ENCODE results near the gene CUL1. TPM values are rescaled to one million over a fixed set of nuclear protein-coding genes. Genes with fewer than 3 reads are reported as not detected.

The CUL1 gene
- polyA plus RNA-seq, 3 donors: 53.4 to 59.4 (median 59.0) TPM

DNA sequence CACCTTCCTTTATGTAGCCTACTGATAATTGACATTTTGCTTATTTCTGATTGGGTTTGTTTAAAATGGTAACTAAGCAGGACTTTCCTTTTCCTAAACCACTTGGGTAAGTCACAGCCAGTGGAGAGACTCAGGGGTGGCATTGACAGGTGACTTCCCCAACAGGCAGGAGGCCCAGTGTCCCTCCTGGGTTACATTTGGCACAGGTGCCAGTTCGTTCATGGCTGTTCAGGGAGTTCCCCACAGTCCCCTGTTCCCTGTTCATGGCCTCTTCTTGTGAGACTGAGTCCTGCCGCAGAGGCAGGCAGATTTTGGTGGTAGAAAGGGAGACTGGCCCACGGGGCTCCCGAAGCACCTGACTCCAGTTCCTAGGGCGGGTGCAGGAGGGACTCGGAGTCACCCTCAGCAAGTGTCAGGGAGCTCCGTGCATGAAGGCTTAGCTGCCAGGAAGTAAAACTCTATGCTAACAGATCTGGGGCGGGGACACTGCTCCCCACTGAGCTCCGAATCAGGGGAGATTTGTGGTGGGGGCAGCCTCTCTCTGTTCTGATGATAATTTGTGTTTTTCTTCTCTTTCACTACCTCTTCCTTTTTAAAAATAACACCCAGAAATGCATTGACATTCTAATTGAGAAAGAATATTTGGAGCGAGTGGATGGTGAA is 101.3 kb downstream of the CUL1 start:
- no peak for DNase-seq

DNA sequence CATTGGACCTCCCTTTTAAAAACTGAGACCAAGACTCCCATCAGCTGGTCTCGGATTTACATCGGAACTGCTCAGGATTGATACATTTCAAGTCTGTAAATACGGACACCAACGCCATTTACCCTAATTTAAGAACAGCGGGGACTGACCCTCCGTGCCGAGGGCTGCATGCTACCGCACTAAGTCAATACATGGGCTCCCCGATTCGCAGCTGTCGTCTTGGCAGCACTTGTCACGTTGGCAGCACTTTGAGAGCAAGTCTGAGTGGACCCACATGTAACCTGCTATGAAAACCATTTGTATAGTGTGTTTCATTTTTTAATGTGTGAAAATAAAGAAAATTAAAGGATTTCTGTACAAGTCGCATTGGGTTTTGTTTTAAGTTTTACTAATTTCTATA is 102.0 kb downstream of the CUL1 start:
- no peak for DNase-seq

DNA sequence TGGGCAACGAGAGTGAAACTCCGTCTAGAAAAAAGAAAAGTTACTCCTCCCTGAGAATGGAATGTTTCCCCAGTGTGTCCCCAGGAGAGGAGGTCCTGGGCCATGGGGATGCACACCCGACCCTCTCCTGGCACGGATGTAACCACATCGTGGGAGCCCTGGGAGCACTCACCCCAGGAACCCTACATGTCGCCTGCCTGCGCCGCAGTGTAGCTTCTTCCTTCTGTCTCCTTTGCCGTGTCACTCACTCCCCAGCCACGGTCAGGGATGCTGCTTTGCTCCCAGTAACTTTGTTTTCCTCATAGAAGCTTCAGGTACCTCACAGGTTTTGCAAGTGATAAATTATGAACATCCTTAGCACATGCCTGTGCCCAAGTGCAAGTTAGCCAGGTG is 103.4 kb downstream of the CUL1 start:
- no peak for DNase-seq

DNA sequence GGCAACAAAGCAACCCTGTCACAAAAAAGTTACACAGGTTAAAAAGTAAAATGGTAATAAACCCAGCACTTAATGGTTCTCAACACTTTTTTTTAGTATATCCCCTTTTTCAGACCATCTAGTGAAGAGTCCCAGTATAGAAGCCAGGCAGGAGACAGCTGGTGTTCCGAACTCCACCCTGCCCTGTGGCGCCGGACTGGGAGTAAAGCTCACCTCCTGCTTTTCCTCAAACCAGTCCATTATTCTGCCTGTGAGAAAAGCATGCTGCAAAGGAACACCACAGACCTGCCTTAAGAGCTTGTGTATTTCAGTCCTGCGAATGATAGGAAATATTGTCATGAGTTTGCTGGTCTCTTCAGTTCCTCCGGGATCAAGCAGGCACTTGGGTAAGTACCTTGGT is 104.4 kb downstream of the CUL1 start:
- no peak for DNase-seq

DNA sequence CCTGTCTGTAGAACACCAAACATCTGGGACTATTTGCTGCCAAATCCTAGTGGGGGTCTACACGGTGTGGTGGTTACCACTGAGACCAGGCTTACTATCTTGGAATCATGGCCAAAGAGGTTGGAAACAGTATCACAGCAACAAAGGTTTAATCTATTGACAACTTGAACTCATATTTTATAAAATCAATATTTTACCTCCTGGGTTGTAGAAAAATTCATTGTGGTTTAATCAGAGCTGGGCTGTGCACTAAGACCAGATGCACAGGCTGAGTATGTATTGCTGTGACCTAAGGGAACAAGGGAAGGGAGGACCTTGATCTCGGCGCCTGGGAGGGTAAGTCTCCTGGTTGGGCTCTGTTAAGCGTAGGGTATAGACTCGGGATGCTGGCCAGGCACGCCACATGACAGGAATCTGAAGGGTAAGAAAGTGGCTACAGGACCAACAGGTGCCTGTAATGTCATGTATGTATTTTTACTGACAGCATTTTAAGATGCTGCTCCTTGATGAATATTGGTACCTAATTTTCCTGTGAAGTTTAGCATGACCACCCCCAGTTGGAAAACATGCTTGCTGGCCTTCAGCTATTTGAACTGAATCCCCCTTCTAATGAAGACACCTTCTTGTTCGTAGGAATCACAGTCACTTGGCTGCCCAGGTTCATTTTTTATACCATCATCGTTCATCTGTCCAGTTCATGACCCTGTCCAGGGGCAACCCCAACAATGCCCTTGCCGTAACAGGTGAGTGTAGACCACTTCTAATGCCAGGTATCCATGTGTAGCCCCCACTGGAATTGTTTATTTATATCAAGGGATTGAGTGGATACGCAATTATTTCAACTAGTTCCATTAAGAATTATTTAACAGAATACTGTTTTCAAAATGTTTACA is 105.9 kb downstream of the CUL1 start:
- no peak for DNase-seq

DNA sequence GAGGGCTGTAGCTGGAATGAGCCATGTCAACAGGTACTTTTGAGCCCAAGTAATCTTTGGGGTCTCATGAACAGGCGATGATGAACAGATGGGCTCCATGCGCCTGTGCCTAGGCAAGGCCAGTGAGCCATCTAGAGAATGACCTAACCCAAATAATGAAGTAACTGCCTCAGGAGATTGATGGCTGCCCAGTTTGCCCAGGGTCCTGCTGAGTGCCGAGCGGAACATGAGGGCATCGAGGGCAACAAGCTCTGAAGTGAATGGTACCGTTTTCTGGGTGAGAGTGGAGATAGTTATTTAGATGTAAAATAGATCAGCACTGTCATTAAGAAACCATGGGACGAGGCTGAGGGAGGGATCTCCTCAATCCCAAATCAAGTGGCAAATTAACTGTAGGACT is 107.5 kb downstream of the CUL1 start:
- DNase-seq: no peak

DNA sequence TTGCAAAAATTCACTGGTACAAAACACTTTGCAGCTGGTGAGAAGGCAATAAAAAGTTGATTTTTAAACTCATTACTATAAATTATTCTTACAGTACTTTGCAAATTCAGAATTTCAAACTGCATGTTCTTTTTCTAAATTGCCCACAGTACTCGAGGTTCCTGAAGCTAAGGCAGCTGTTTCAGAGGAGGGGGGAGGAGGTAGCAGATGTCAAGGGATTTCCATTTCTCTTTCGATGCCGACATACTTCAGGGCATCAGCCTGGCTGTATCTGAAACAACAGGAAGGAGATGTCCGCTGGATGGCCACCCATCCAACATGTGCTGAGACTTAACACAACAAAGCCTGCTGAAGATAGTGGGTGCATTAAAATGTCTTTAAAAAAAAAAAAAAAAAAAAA is 108.7 kb downstream of the CUL1 start:
- no peak for DNase-seq

DNA sequence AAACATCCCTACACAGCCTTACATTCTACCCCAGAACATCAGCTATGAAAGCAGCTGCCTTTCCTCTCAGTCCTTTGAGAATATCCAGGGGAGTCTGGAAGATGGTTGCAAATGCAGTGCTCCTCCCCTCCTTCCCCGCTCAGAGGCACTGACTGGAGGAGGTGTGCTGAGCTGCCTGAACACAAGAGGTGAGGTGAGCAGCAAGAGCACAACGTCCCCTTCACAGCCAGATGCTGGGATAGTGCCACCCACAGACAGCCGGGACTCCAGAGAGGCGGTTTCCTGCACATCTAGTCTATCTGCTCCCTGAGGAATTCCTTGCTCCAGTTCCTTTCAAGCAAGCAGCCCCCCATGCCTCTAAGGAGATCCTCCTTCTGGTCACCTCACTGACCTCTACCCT is 111.2 kb downstream of the CUL1 start:
- no peak for DNase-seq

DNA sequence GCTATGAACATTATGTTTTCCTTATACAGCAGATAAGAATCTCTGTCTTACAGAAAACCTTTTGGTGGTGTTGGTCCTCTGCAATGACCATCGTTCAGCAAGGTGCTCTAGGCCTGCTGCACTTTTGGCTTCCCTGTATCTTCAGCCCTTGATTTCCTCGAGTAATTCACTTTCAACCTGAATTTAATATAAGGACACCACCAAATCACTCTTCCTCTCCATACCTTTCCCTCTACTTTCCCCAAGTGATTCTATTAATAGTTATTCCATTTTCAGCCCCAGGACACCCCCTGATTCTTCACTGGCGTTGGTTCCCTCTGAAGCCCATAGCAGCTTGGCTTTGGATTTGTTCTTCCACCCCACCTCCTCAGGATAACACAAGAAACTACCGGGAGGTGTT is 113.2 kb downstream of the CUL1 start:
- DNase-seq: no peak

DNA sequence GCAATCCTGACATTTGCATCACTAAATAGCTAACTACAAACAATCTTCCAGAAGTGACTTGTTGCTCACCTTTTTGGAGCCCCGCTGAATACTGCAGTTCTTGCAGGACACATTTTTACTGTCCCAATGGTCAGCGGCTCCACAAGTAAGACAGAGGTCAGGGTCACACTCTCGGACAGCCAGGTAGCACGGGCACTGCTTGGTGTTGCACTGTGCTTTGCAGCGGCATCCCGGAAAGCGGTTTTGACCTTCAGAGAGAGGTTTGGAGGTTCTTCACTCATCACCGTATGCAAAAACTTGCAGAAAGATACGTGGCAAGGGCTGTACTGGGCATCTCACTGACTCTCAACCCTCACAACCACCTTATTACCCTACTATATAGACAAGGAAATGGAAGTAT is 115.2 kb downstream of the CUL1 start:
- no peak for DNase-seq

DNA sequence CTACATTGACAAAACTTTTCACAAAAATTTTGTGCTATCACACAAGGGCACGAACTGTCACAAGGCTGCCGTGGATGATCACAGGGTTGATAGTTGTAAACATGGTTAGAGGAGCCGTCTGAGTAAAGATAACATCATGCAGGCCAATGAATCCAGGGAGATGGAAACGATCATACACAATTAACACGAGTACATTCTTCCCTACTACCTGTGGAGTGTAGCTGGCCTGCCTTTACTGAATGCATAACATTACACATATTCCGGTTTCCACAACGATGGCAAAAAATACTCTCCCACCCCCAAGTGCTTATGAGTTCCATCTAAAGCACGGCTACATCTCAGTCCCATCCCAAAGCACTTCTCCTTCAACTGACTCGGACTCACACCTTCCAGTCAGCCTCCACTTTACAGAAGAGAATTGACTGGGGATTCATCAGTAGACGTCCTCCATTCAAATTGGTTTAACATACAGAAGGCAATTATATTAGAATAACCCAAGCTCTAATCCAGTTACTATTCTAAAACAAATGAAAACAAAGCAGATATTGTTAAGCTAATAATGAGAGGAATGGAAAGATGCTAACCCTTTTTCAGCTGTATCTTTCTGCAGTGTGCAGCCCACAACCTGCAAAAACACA is 116.3 kb downstream of the CUL1 start:
- DNase-seq: no peak

DNA sequence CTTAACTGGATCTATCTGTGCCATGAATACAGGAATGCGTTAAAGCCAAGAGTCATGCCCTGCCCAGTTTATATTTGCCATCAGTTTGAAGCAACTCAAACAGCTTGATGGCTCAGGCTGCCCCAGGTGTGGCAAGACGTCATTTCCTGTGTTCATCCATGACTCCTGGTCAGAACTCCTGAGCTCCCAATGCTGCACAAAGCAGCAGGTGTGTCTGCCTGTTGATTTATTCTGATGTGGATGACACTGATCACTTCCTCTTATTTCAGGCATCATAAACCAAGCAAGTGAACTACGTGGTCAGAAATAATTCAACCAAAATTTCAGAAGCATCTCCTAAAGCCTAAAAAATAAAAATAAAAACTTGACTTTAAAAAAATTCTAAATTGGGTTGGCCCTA is 116.9 kb downstream of the CUL1 start:
- no peak for DNase-seq

DNA sequence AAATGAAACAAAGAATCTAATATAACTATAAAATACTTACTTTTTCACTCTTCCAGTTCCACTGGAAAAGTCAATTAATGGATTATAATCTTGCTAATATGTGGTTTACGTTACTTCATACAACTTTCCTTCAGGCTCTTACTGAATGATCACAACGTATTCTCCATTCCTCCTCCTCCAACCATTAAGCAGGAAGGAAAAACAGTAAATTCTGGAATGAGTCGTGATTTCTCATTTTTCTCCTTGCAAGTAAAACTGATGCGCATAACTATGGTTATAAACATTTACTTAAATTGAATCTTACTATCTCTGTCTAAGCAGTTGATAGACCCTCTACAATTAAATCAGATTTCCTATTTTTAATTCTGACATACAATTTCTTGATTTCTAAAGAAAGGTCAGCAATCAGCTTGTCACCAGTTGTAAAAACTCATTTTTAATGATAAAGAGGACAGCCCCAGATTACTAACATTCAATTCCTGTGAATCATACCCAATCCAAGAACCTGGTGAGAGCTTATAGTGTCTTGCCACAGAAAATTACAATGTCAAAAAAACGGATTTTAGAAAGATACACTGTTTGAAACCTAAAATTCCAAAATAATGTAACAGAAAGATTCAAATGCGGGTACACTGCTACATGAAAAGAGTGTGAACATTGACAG is 121.1 kb downstream of the CUL1 start:
- DNase-seq: no peak

DNA sequence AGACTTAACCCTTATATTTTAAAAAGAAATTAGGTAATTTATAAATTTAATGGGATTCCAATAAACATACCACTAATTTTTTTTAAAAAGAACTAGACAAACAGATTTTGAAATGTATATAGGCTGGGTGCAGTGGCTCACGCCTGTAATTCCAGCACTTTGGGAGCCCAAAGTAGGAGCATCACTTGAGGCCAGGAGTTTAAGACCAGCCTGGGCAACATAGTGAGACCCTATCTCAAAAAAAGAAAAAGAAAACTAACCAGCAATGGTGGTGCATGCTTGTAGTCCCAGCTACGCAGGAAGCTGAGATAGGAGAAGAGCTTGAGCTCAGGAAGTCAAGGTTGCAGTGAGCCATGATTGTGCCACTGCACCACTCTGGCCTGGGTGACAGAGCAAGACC is 122.7 kb downstream of the CUL1 start:
- DNase-seq: no peak

DNA sequence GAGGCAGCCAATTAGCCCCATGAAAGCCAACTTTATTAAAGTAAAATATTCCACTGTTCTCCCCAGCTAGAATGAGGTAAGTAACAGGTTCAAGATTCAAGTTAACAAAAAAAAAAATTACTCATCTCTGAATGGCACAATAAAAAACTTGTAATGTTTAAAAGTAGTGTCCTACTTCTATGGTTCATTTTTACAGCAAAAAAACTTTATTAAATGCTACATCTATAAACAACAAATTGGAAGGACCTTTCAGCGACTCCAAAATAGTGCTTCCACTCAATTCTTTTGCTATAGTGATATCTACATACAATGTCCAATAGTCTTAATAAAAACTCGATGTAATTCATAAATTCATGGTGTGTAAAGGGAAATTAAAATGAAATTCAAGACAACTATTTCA is 126.2 kb downstream of the CUL1 start:
- no peak for DNase-seq

DNA sequence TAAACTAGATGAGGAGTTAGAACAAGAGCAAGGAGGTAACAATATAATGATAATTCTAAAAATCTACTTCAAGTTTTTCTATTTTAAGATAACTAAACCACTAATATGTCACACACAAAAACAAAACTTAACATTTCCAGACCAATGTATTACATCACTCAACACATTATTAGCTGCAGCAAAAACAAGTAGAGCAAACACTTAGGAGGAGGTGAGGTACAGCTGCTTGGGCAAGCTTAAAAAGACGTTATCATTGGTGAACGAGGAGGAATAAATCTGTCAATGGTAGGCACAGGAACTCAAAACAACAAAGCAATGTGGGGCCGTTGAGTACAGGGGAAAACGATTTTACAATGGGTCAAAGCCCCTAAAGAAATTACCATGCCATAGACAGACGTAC is 126.6 kb downstream of the CUL1 start:
- no peak for DNase-seq

DNA sequence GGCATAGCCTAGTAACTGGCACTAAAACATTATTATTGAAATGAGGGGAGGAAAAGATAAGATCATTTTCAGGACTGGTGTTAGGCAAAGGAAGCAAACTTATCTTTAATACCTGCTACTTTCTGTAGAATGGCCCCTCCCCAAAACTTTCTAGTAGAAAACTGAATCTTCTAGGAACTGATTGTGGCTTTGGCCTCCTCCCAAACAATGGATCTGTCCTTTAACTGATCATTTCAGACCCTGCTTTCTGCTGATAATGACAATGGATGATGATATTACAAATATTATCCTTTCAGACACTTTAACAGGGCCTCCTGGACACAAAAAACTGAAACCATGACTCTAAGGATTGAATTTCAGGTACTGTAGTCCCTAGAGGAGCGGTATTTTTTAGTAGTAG is 130.3 kb downstream of the CUL1 start:
- no peak for DNase-seq

DNA sequence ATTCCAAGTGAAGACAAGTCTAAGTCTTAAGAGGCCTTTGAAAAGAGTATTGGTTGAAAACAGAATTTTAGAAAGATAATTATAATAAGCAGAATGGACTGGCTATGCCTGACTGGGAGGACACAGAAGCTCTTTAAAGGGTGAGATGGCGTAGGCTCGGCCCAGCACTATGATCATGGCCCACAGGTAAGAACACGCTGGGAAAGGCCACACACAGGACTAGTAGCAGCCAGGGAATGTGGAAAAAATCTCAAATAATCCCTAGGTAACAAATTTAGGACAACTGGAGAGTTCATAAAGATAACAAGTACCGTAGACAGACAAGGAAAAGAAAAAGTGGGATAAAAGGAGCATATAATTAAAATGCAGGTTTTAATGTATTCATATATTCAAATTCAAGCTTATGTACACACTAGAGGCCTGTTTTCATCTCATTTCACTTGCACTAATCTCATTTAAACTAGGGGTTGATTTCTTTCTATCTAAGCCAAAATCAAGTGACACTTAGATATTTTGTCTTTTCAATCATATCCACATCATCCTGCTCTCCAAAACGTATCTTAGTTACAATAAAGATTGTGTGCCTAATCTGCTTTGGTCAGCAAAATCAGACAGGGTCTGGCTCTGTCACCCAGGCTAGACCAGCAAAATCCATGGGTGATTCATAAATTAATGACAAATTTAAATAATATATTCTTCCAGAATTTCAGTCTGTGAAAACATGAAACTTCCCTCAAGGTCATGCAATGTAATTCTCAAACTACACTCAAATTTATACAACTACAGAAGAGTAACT is 132.4 kb downstream of the CUL1 start:
- no peak for DNase-seq

DNA sequence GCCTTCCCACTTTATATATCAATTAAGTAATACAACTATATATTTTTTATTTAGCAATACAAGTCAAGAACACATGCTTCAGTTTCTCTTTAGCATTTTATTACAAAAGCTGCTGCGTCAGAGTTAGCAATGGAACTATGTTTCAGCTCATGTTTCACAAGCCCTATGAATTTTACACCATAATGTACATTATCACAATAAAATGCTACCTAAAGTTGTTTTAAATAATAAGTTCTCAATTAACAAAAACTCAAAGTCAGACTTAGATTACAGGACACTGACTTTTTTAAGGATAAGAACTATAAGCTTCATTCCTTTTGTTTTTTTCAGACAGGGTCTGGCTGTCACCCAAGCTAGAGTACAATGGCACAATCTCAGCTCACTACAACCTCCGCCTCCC is 133.1 kb downstream of the CUL1 start:
- DNase-seq: no peak

DNA sequence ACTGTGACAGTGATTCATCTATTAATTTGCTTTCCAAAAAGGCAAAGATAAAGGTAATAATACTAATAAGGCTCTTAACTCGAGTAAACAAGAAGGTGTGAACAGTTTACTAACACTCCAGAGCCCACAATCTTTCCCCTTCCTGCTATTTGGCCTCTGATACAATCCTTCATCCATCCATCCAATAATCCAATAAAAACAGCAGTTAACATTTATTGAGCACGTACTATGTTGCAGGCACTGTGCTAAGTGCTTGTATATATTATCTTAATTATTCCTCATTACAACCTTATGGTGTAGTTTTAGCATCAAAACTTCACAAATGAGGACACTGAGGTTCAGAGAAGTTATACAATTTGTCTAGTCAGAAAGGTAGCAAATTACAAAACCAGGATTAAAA is 135.9 kb downstream of the CUL1 start:
- DNase-seq: no peak

DNA sequence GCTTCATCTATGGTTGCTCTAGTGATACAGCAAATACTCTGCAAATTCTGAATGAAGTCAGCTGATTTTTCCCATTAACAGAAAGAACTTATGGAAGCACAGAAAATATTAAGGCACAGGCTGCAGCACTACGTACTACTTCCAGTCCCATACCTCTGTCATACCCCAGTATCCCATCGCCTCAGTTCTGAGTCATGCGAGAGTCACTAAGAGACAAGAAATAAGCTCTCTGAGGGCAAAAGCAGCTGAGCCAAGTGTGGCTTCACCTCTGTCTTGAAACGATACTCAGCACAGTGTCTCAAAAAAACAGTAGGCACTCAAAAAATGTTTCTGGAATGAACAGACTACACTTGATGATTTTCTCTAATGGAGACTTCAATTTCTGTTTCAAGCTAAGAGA is 137.2 kb downstream of the CUL1 start:
- DNase-seq: no peak

DNA sequence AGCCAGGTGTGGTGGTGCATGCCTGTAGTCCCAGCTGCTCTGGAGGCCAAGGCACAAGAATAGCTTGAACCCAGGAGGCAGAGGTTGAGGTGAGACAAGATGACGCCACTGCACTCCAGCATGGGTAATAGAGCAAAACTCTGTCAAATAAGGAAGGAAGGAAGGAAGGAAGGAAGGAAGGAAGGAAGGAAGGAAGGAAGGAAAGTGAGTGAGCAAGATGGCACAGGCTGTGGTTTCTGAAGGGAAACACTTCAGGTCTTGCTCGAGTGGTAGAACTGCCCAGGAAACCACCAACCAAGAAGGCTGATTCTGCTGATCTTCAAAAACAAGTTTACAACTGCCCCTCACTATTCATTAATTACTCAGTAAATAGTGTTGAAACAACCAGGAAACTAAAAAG is 140.2 kb downstream of the CUL1 start:
- DNase-seq: no peak

Measured in renal pelvis (tissue), 4 donors.